Measurements from ENCODE around the gene PLEKHA5.

Gene PLEKHA5

GRCh38 chr12:19234981-19235871, 105.7 kb downstream of the PLEKHA5 start:
- peak; percentile 29 for DNase-seq

GRCh38 chr12:19236656-19237055, 107.1 kb downstream of the PLEKHA5 start:
- DNase-seq = peak; percentile 36

GRCh38 chr12:19238540-19238939, 109.0 kb downstream of the PLEKHA5 start:
- no peak for DNase-seq

- no peak for DNase-seq
Observed at GRCh38 chr12:19239102-19239501, 109.6 kb downstream of the PLEKHA5 start.

- DNase-seq = peak; percentile 45
Observed at GRCh38 chr12:19239616-19240234, 110.2 kb downstream of the PLEKHA5 start.

GRCh38 chr12:19242581-19242980, 113.0 kb downstream of the PLEKHA5 start:
- no peak for DNase-seq

- DNase-seq = no peak
Observed at GRCh38 chr12:19243551-19243950, 114.0 kb downstream of the PLEKHA5 start.

GRCh38 chr12:19244312-19244711, 114.8 kb downstream of the PLEKHA5 start:
- DNase-seq = no peak

GRCh38 chr12:19245106-19245505, 115.6 kb downstream of the PLEKHA5 start:
- no peak for DNase-seq

- DNase-seq = peak; percentile 5
Observed at GRCh38 chr12:19245666-19246065, 116.1 kb downstream of the PLEKHA5 start.

GRCh38 chr12:19246933-19247332, 117.4 kb downstream of the PLEKHA5 start:
- no peak for DNase-seq

- DNase-seq = peak; percentile 26
Observed at GRCh38 chr12:19248929-19249602, 119.5 kb downstream of the PLEKHA5 start.

- no peak for DNase-seq
Observed at GRCh38 chr12:19251481-19252132, 122.1 kb downstream of the PLEKHA5 start.

- no peak for DNase-seq
Observed at GRCh38 chr12:19260135-19260534, 130.6 kb downstream of the PLEKHA5 start.

- DNase-seq = no peak
Observed at GRCh38 chr12:19261773-19262172, 132.2 kb downstream of the PLEKHA5 start.

- no peak for DNase-seq
Observed at GRCh38 chr12:19263672-19264071, 134.1 kb downstream of the PLEKHA5 start.

GRCh38 chr12:19273482-19274330, 144.2 kb downstream of the PLEKHA5 start:
- peak; percentile 98 for DNase-seq

- no peak for DNase-seq
Observed at GRCh38 chr12:19276767-19277166, 147.2 kb downstream of the PLEKHA5 start.

GRCh38 chr12:19277711-19278110, 148.2 kb downstream of the PLEKHA5 start:
- no peak for DNase-seq

GRCh38 chr12:19278407-19278806, 148.9 kb downstream of the PLEKHA5 start:
- no peak for DNase-seq

- DNase-seq = no peak
Observed at GRCh38 chr12:19282133-19282699, 152.7 kb downstream of the PLEKHA5 start.

GRCh38 chr12:19284658-19285057, 155.1 kb downstream of the PLEKHA5 start:
- DNase-seq = no peak
